ENCODE data around the gene MOB3B.

- TF ChIP-seq CTCF (IDR thresholded peaks at IDR 0.05; ENCODE audit: low read length) (no peak), EZH2 (IDR thresholded peaks at IDR 0.05; ENCODE audit: borderline replicate concordance, low read length) (no peak)
Measured at GRCh38 chr9:27337833-27338526, 191.6 kb downstream of the MOB3B start.
